Mammary epithelial cell (primary cell): ENCODE results near the gene KCNQ2.

Experiments used
- CTCF ChIP-seq, 2 donors: IDR thresholded peaks in 1 of 2; conservative IDR thresholded peaks in 1 of 2; 2 replicates each; pipeline ENCODE4 v1.5.1; 2011 to 2012; ENCODE audit warnings: inconsistent platforms in 2 of 2, low read length in 2 of 2, mild to moderate bottlenecking in 2 of 2, control low read depth in 1 of 2, low read depth in 1 of 2; ENCODE audit not compliant: insufficient read depth in 1 of 2; ENCODE audit errors: extremely low read depth in 1 of 2
- EZH2 ChIP-seq: IDR thresholded peaks from 2 replicates; pipeline ENCODE4 v1.6.1; 2012; ENCODE audit warnings: low read length, inconsistent platforms, borderline replicate concordance

GRCh38 chr20:63382551-63383300 lies 89.7 kb downstream of the KCNQ2 start:
- TF ChIP-seq CTCF (conservative IDR thresholded peaks at IDR 0.05 in 1 of 2, IDR thresholded peaks at IDR 0.05 in 1 of 2; ENCODE audit: extremely low read depth in 1 of 2, insufficient read depth in 1 of 2, low read depth in 1 of 2, low read length in 2 of 2) = no peak
- TF ChIP-seq EZH2 = no peak
